Upper lobe of left lung (tissue), 4 donors: ENCODE data around the gene CAMK1D.

Experiments used
- CTCF ChIP-seq, 6 experiments: fragments of 450-650 bp in 4 of 6; fragments of 200-600 bp in 2 of 6; sonication (generic) in 2 of 6; IDR thresholded peaks; one replicate each; pipeline ENCODE4 v1.5.1; 2016 to 2019; ENCODE audit warnings: antibody characterized with exemption in 6 of 6
- EP300 ChIP-seq, 4 donors: sonication (generic); formaldehyde crosslinking; IDR thresholded peaks; one replicate each; pipeline ENCODE4 v1.5.1; 2017; ENCODE audit warnings: antibody characterized with exemption in 4 of 4, control low read depth in 2 of 4
- POLR2A ChIP-seq, 4 donors: fragments of 450-650 bp; IDR thresholded peaks; one replicate each; pipeline ENCODE4 v1.5.1; 2016 to 2017; ENCODE audit warnings: antibody characterized with exemption in 4 of 4, mild to moderate bottlenecking in 2 of 4
- POLR2AphosphoS5 ChIP-seq, 2 donors: sonication (generic); formaldehyde crosslinking; IDR thresholded peaks; one replicate each; pipeline ENCODE4 v1.5.1; 2017; ENCODE audit warnings: antibody characterized with exemption in 2 of 2

- no peak for TF ChIP-seq POLR2A (IDR thresholded peaks at IDR 0.05)
- TF ChIP-seq POLR2AphosphoS5 (IDR thresholded peaks at IDR 0.05): no peak
- TF ChIP-seq CTCF (IDR thresholded peaks at IDR 0.05): no peak
- no peak for TF ChIP-seq EP300 (IDR thresholded peaks at IDR 0.05)
Measured at GRCh38 chr10:12438919-12439692, 89.8 kb downstream of the CAMK1D start.
